HepG2 (cell line): ENCODE data around the gene PSMB3. TPM values are rescaled to one million over a fixed set of nuclear protein-coding genes. Genes with fewer than 3 reads are reported as not detected.

Experiments used
- AKAP8 ChIP-seq: sonication (generic); formaldehyde crosslinking; IDR thresholded peaks from 2 replicates; pipeline ENCODE4 v1.5.1; 2020; ENCODE audit warnings: mild to moderate bottlenecking, missing genetic modification reagents
- ATF1 ChIP-seq: IDR thresholded peaks from 2 replicates; pipeline ENCODE4 v1.6.1; 2016; ENCODE audit warnings: mild to moderate bottlenecking, control low read depth
- CC2D1A ChIP-seq: sonication (generic); formaldehyde crosslinking; IDR thresholded peaks from 2 replicates; pipeline ENCODE4 v1.8.1; 2023; ENCODE audit warnings: mild to moderate bottlenecking, missing genetic modification reagents
- DMAP1 ChIP-seq: IDR thresholded peaks from 2 replicates; pipeline ENCODE4 v1.6.1; 2016
- ELF3 ChIP-seq: IDR thresholded peaks from 2 replicates; pipeline ENCODE4 v1.6.1; 2016; ENCODE audit warnings: missing genetic modification reagents, missing compliant biosample characterization
- GABPA ChIP-seq, 2 experiments: IDR thresholded peaks; 2 replicates each; pipeline ENCODE4 v1.6.1; 2011 to 2016; ENCODE audit warnings: low read depth in 2 of 2, low read length in 1 of 2, missing biosample characterization in 1 of 2, missing genetic modification characterization in 1 of 2
- HOXA3 ChIP-seq: sonication (generic); formaldehyde crosslinking; IDR thresholded peaks from 2 replicates; pipeline ENCODE4 v1.5.0; 2020; ENCODE audit warnings: missing genetic modification reagents
- HOXA9 ChIP-seq: sonication (generic); formaldehyde crosslinking; IDR thresholded peaks from 2 replicates; pipeline ENCODE4 v1.8.1; 2022; ENCODE audit warnings: missing genetic modification reagents, mild to moderate bottlenecking, moderate library complexity, borderline replicate concordance
- MYNN ChIP-seq: sonication (generic); formaldehyde crosslinking; IDR thresholded peaks from 2 replicates; pipeline ENCODE4 v1.4.0; 2020; ENCODE audit warnings: mild to moderate bottlenecking, low read depth, missing genetic modification reagents
- POLR2G ChIP-seq: fragments of 200-400 bp; formaldehyde crosslinking; IDR thresholded peaks from 2 replicates; pipeline ENCODE4 v1.6.1; 2018; ENCODE audit warnings: mild to moderate bottlenecking, low read depth, low read length, moderate library complexity
- TBL1XR1 ChIP-seq: fragments of 150-350 bp; IDR thresholded peaks from 2 replicates; pipeline ENCODE4 v1.6.1; 2014; ENCODE audit warnings: borderline replicate concordance, low read length; ENCODE audit not compliant: partially characterized antibody
- ZFP82 ChIP-seq: sonication (generic); formaldehyde crosslinking; IDR thresholded peaks from 2 replicates; pipeline ENCODE4 v1.5.1; 2020; ENCODE audit warnings: mild to moderate bottlenecking, missing genetic modification reagents, borderline replicate concordance
- ZNF772 ChIP-seq: sonication (generic); formaldehyde crosslinking; IDR thresholded peaks from 2 replicates; pipeline ENCODE4 v1.5.0; 2020; ENCODE audit warnings: mild to moderate bottlenecking, missing genetic modification reagents
- ZNF788 ChIP-seq: sonication (generic); formaldehyde crosslinking; IDR thresholded peaks from 2 replicates; pipeline ENCODE4 v1.5.0; 2020; ENCODE audit warnings: mild to moderate bottlenecking, missing genetic modification reagents, borderline replicate concordance
- ZSCAN29 ChIP-seq: sonication (generic); formaldehyde crosslinking; conservative IDR thresholded peaks from 2 replicates; pipeline ENCODE4 v1.4.0; 2020; ENCODE audit warnings: mild to moderate bottlenecking, missing genetic modification reagents
- polyA plus RNA-seq, 8 experiments: library from polyadenylated mRNA; depleted of rRNA in 3 of 8; stranded (reverse) in 7 of 8; unstranded in 1 of 8; fragments of >200 nt; fragmentation: Illumina TruSeq in 4 of 8; extraction: Trizol in 4 of 8; gene quantifications; 2 replicates each; pipeline versions ENCODE4 v1.2.1 to v1.2.3, GENCODE V29; 2011 to 2016; ENCODE audit warnings: low read depth in 4 of 8, missing spikeins in 1 of 8, mixed read lengths in 1 of 8; ENCODE audit not compliant: insufficient read depth in 1 of 8
- total RNA-seq, 5 experiments: library from RNA; depleted of rRNA; stranded (reverse); fragments of >200 nt; fragmentation: Illumina TruSeq; extraction: Trizol; gene quantifications; 2 replicates each; pipeline ENCODE4 v1.2.3, GENCODE V29; 2016; ENCODE audit warnings: low read depth in 1 of 5
- TF ChIP-seq, protein P1 (sequence below): sonication (generic); formaldehyde crosslinking; IDR thresholded peaks from 2 replicates; pipeline ENCODE4 v1.4.0; 2020; ENCODE audit warnings: missing genetic modification reagents
- TF ChIP-seq, protein P2 (sequence below): sonication (generic); formaldehyde crosslinking; IDR thresholded peaks from 2 replicates; pipeline ENCODE4 v1.9.0; 2021; ENCODE audit warnings: missing genetic modification reagents, mild to moderate bottlenecking, borderline replicate concordance
- TF ChIP-seq, protein P3 (sequence below): sonication (generic); formaldehyde crosslinking; IDR thresholded peaks from 2 replicates; pipeline ENCODE4 v1.5.0; 2020; ENCODE audit warnings: mild to moderate bottlenecking, missing genetic modification reagents, moderate library complexity
- TF ChIP-seq, protein P4 (sequence below): sonication (generic); formaldehyde crosslinking; IDR thresholded peaks from 2 replicates; pipeline ENCODE4 v1.8.0; 2022; ENCODE audit warnings: low read depth, missing genetic modification reagents
- TF ChIP-seq, protein P5 (sequence below): sonication (generic); formaldehyde crosslinking; IDR thresholded peaks from 2 replicates; pipeline ENCODE4 v1.5.0; 2020; ENCODE audit warnings: missing genetic modification reagents, mild to moderate bottlenecking, borderline replicate concordance

Gene PSMB3
- total and polyA plus RNA-seq, 2 of the 13 experiments (the other 11 are each of a cell fraction or from before 2014, with no cell fraction given), result 366 to 517 TPM

DNA sequence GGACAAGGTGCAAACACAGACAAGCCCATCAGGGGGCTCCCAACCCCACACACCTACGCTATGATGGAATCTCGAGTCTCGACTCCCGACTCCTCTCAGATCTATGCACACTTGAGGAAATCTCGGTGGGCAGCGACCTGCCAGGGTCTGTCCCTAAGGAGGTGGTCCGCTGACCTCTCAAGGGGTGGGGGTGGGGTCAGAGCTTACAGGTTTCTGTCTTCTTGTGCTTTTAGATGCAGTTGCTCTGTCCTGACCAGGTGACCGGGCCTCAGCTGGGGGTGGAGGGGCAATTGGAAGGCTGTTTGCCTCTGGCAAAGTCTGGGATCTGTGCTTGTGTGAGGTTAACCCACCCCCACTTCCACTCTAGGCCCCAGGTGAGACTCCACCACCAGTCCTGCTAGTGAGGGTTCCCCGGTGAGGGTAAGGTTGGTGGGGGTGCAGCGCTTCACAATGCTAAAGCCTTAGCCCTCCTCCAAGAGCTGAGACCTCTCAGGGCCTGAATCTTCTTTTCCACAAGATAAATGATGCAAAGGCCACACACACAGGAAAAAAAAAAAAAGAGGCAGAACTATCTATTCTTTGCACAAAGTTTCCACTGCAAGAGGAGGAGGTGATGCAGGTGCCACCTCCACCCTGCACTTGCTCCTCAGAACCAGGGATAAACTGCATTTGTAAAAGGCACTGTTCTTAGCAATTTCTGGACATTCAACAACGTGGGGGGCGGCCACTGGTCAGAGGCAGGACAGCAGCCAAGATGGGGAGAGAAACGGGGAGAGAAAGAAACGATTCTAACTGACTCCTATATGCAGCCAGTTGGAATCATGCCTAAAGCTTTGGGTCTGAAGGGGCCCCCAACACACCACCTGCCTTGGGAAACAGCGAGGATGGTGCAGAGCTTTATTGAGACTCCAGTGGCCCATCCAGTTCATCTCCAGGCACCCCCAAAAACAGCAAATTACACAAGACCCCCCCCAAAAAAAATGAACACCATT lies 18.3 kb upstream of the PSMB3 start (continued):
- TF ChIP-seq, protein P1, sequence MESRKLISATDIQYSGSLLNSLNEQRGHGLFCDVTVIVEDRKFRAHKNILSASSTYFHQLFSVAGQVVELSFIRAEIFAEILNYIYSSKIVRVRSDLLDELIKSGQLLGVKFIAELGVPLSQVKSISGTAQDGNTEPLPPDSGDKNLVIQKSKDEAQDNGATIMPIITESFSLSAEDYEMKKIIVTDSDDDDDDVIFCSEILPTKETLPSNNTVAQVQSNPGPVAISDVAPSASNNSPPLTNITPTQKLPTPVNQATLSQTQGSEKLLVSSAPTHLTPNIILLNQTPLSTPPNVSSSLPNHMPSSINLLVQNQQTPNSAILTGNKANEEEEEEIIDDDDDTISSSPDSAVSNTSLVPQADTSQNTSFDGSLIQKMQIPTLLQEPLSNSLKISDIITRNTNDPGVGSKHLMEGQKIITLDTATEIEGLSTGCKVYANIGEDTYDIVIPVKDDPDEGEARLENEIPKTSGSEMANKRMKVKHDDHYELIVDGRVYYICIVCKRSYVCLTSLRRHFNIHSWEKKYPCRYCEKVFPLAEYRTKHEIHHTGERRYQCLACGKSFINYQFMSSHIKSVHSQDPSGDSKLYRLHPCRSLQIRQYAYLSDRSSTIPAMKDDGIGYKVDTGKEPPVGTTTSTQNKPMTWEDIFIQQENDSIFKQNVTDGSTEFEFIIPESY (CRISPR knock-in tag), result peak; percentile 38; the same call in 1 of the 2 replicates
- TF ChIP-seq HOXA9 (CRISPR knock-in tag) (no peak), ZNF788 (no peak; the same call in 1 of the 2 replicates), ZFP82 (CRISPR knock-in tag) (no peak), TBL1XR1 (no peak), ZSCAN29 (CRISPR knock-in tag) (no peak), GABPA (IDR thresholded peaks at IDR 0.05; ENCODE audit: low read depth, low read length) (0 out of 2 replicates have a peak, but pooled peaks have one; percentile 0), GABPA (CRISPR knock-in tag; IDR thresholded peaks at IDR 0.05; ENCODE audit: low read depth) (no peak), HOXA3 (CRISPR knock-in tag) (peak; percentile 39; the same call in 1 of the 2 replicates), AKAP8 (CRISPR knock-in tag) (0 out of 2 replicates have a peak, but pooled peaks have one; percentile 27), ZNF772 (CRISPR knock-in tag) (peak; percentile 67; the same call in 1 of the 2 replicates), ELF3 (CRISPR knock-in tag) (no peak), POLR2G (peak; percentile 59), CC2D1A (CRISPR knock-in tag) (no peak), ATF1 (CRISPR knock-in tag) (no peak), DMAP1 (CRISPR knock-in tag) (no peak), MYNN (CRISPR knock-in tag) (no peak)
- TF ChIP-seq, protein P2, sequence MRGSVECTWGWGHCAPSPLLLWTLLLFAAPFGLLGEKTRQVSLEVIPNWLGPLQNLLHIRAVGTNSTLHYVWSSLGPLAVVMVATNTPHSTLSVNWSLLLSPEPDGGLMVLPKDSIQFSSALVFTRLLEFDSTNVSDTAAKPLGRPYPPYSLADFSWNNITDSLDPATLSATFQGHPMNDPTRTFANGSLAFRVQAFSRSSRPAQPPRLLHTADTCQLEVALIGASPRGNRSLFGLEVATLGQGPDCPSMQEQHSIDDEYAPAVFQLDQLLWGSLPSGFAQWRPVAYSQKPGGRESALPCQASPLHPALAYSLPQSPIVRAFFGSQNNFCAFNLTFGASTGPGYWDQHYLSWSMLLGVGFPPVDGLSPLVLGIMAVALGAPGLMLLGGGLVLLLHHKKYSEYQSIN (CRISPR knock-in tag), result no peak
- TF ChIP-seq, protein P3, sequence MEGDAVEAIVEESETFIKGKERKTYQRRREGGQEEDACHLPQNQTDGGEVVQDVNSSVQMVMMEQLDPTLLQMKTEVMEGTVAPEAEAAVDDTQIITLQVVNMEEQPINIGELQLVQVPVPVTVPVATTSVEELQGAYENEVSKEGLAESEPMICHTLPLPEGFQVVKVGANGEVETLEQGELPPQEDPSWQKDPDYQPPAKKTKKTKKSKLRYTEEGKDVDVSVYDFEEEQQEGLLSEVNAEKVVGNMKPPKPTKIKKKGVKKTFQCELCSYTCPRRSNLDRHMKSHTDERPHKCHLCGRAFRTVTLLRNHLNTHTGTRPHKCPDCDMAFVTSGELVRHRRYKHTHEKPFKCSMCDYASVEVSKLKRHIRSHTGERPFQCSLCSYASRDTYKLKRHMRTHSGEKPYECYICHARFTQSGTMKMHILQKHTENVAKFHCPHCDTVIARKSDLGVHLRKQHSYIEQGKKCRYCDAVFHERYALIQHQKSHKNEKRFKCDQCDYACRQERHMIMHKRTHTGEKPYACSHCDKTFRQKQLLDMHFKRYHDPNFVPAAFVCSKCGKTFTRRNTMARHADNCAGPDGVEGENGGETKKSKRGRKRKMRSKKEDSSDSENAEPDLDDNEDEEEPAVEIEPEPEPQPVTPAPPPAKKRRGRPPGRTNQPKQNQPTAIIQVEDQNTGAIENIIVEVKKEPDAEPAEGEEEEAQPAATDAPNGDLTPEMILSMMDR, result peak; percentile 70
- TF ChIP-seq, protein P4, sequence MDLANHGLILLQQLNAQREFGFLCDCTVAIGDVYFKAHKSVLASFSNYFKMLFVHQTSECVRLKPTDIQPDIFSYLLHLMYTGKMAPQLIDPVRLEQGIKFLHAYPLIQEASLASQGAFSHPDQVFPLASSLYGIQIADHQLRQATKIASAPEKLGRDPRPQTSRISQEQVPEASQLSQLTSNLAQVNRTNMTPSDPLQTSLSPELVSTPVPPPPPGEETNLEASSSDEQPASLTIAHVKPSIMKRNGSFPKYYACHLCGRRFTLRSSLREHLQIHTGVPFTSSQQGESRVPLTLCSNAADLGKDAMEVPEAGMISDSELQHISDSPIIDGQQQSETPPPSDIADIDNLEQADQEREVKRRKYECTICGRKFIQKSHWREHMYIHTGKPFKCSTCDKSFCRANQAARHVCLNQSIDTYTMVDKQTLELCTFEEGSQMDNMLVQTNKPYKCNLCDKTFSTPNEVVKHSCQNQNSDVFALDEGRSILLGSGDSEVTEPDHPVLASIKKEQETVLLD, result no peak
- TF ChIP-seq, protein P5, sequence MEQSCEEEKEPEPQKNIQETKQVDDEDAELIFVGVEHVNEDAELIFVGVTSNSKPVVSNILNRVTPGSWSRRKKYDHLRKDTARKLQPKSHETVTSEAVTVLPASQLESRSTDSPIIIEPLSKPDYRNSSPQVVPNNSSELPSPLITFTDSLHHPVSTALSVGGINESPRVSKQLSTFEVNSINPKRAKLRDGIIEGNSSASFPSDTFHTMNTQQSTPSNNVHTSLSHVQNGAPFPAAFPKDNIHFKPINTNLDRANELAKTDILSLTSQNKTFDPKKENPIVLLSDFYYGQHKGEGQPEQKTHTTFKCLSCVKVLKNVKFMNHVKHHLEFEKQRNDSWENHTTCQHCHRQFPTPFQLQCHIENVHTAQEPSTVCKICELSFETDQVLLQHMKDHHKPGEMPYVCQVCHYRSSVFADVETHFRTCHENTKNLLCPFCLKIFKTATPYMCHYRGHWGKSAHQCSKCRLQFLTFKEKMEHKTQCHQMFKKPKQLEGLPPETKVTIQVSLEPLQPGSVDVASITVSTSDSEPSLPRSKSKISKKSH, result no peak
